SK-N-SH (cell line): ENCODE results near the gene AP5B1. TPM values are rescaled to one million over a fixed set of nuclear protein-coding genes. Genes with fewer than 3 reads are reported as not detected.

Experiments
- CTCF ChIA-PET: fragments of 300-600, 350-600 bp; formaldehyde crosslinking; extraction: SDS; loops from one replicate; lab custom pipeline; 2021; lab: Yijun Ruan, JAX
- POLR2A ChIA-PET: fragments of 350-600 bp; sonication (Branson Sonifier 250); formaldehyde crosslinking; extraction: SDS; loops from one replicate; lab custom pipeline; 2020; ENCODE audit warnings: antibody characterized with exemption, inconsistent platforms; lab: Yijun Ruan, JAX
- DNase-seq: peaks from one replicate; pipeline ENCODE4 v3.0.0; 2012
- H2AFZ ChIP-seq: fragments of 200-600 bp; sonication (generic); 2 replicates; pipeline ENCODE4 v1.8.1; 2016; ENCODE audit warnings: antibody characterized with exemption, mild to moderate bottlenecking, low read depth
- H3F3A ChIP-seq: fragments of 200-600 bp; sonication (generic); replicated peaks from 2 replicates; pipeline ENCODE3; 2016; ENCODE audit warnings: antibody characterized with exemption, mild to moderate bottlenecking; ENCODE audit not compliant: insufficient read depth
- H3K27ac ChIP-seq, 2 experiments: fragments of 200-500 bp in 1 of 2; fragments of 200-600 bp in 1 of 2; sonication (Bioruptor generic) in 1 of 2; sonication (generic), shearing (Covaris generic) in 1 of 2; 2 replicates each; pipeline versions ENCODE4 v1.5.1 to v1.6.1; 2014 to 2016; ENCODE audit warnings: low read depth in 2 of 2, inconsistent platforms in 1 of 2, low read length in 1 of 2, mild to moderate bottlenecking in 1 of 2, mixed read lengths in 1 of 2
- H3K27me3 ChIP-seq: fragments of 200-600 bp; sonication (generic), shearing (Covaris generic); 2 replicates; pipeline ENCODE4 v1.6.1; 2016; ENCODE audit warnings: mixed run types; ENCODE audit not compliant: insufficient read depth
- H3K36me3 ChIP-seq, 2 experiments: fragments of 200-500 bp in 1 of 2; fragments of 200-600 bp in 1 of 2; sonication (Bioruptor generic) in 1 of 2; sonication (generic) in 1 of 2; replicated peaks in 1 of 2; 2 replicates each; pipeline versions ENCODE3 to v1.5.1; 2014 to 2016; ENCODE audit warnings: low read length in 1 of 2, mild to moderate bottlenecking in 1 of 2; ENCODE audit not compliant: insufficient read depth in 2 of 2, control insufficient read depth in 1 of 2
- H3K4me1 ChIP-seq, 2 experiments: fragments of 200-500 bp in 1 of 2; fragments of 200-600 bp in 1 of 2; sonication (Bioruptor generic) in 1 of 2; sonication (generic), shearing (Covaris generic) in 1 of 2; 2 replicates each; pipeline versions ENCODE4 v1.5.1 to v1.6.1; 2014 to 2016; ENCODE audit warnings: low read depth in 1 of 2, low read length in 1 of 2, mixed run types in 1 of 2; ENCODE audit not compliant: insufficient read depth in 2 of 2, control insufficient read depth in 1 of 2
- H3K4me2 ChIP-seq: fragments of 200-600 bp; sonication (generic), shearing (Covaris generic); 2 replicates; pipeline ENCODE4 v1.6.1; 2017; ENCODE audit warnings: mixed run types
- H3K4me3 ChIP-seq, 2 experiments: fragments of 200-500 bp in 1 of 2; fragments of 200-600 bp in 1 of 2; sonication (Bioruptor generic) in 1 of 2; sonication (generic), shearing (Covaris generic) in 1 of 2; 2 replicates each; pipeline versions ENCODE4 v1.5.1 to v1.8.1; 2014 to 2016; ENCODE audit warnings: low read depth in 2 of 2, inconsistent platforms in 1 of 2, low read length in 1 of 2, mild to moderate bottlenecking in 1 of 2, mixed read lengths in 1 of 2, moderate library complexity in 1 of 2
- H3K79me2 ChIP-seq: fragments of 200-600 bp; sonication (generic); 2 replicates; pipeline ENCODE4 v1.8.1; 2017; ENCODE audit warnings: mild to moderate bottlenecking; ENCODE audit not compliant: insufficient read depth
- H3K9ac ChIP-seq: fragments of 200-600 bp; sonication (generic); 2 replicates; pipeline ENCODE4 v1.6.1; 2017; ENCODE audit warnings: mixed run types
- H3K9me2 ChIP-seq: fragments of 200-600 bp; sonication (generic); 2 replicates; pipeline ENCODE4 v1.6.1; 2017; ENCODE audit warnings: mixed run types
- H3K9me3 ChIP-seq: fragments of 200-600 bp; sonication (generic); 2 replicates; pipeline ENCODE4 v1.6.1; 2017; ENCODE audit warnings: mixed run types, mild to moderate bottlenecking, moderate library complexity
- H4K20me1 ChIP-seq: fragments of 200-600 bp; sonication (generic); 2 replicates; pipeline ENCODE4 v1.6.1; 2017; ENCODE audit warnings: mild to moderate bottlenecking, mixed run types; ENCODE audit not compliant: insufficient read depth
- CHD2 ChIP-seq: fragments of 150-350 bp; IDR thresholded peaks from 2 replicates; pipeline ENCODE4 v1.6.1; 2018; ENCODE audit warnings: low read length; ENCODE audit not compliant: partially characterized antibody
- EP300 ChIP-seq, 2 experiments: IDR thresholded peaks; 2 replicates each; pipeline versions ENCODE4 v1.4.0 to v1.6.1; 2012; ENCODE audit warnings: borderline replicate concordance in 1 of 2, low read depth in 1 of 2, low read length in 1 of 2
- FOSL2 ChIP-seq: IDR thresholded peaks from 2 replicates; pipeline ENCODE4 v1.4.0; 2012; ENCODE audit warnings: low read depth, mild to moderate bottlenecking, moderate library complexity, borderline replicate concordance
- JUND ChIP-seq: IDR thresholded peaks from 2 replicates; pipeline ENCODE4 v1.4.0; 2012
- MEF2A ChIP-seq: IDR thresholded peaks from 2 replicates; pipeline ENCODE4 v1.4.0; 2012; ENCODE audit warnings: low read depth, borderline replicate concordance
- NRF1 ChIP-seq: IDR thresholded peaks from 2 replicates; pipeline ENCODE4 v1.6.1; 2012; ENCODE audit warnings: low read depth, mild to moderate bottlenecking, low read length
- POLR2AphosphoS5 ChIP-seq: IDR thresholded peaks from 2 replicates; pipeline ENCODE4 v1.6.1; 2012; ENCODE audit warnings: low read depth, low read length
- RAD21 ChIP-seq: IDR thresholded peaks from 2 replicates; pipeline ENCODE4 v1.6.1; 2012; ENCODE audit warnings: mild to moderate bottlenecking, low read length
- RFX5 ChIP-seq: IDR thresholded peaks from 2 replicates; pipeline ENCODE4 v1.6.1; 2012; ENCODE audit warnings: mild to moderate bottlenecking, improper control_type of control experiment, low read length
- RXRA ChIP-seq: IDR thresholded peaks from 2 replicates; pipeline ENCODE4 v1.4.0; 2012; ENCODE audit warnings: low read depth, mild to moderate bottlenecking, borderline replicate concordance
- SIN3A ChIP-seq: IDR thresholded peaks from 2 replicates; pipeline ENCODE4 v1.6.1; 2012; ENCODE audit warnings: low read depth, mild to moderate bottlenecking, low read length, moderate library complexity, borderline replicate concordance
- TCF12 ChIP-seq: IDR thresholded peaks from 2 replicates; pipeline ENCODE4 v1.4.0; 2012
- TEAD4 ChIP-seq: IDR thresholded peaks from 2 replicates; pipeline ENCODE4 v1.4.0; 2012; ENCODE audit warnings: mild to moderate bottlenecking, borderline replicate concordance; ENCODE audit not compliant: insufficient read depth
- WGBS: methylation state at CpG from one replicate; pipeline ENCODE4 v1.1.6; 2017; ENCODE audit warnings: low lambda C conversion rate; 5-methylcytosine and 5-hydroxymethylcytosine counted together
- polyA plus RNA-seq, 3 experiments: library from polyadenylated mRNA; depleted of rRNA; stranded (reverse); fragments of >200 nt; gene quantifications; 2 replicates each; pipeline ENCODE4 v1.2.3, GENCODE V29; 2012
- TF ChIP-seq, protein P1 (sequence below): fragments of 200-600 bp; sonication (generic); IDR thresholded peaks from 2 replicates; pipeline ENCODE4 v1.6.1; 2017; ENCODE audit warnings: antibody characterized with exemption, mild to moderate bottlenecking, moderate library complexity
- TF ChIP-seq, protein P2 (sequence below): fragments of 150-350 bp; IDR thresholded peaks from 2 replicates; pipeline ENCODE4 v1.6.1; 2017; ENCODE audit warnings: antibody characterized with exemption, low read length, low read depth, borderline replicate concordance

AP5B1 gene
- polyA plus RNA-seq, 1 of the 3 experiments (the other 2 are of a cell fraction) = 3.8 TPM

DNA sequence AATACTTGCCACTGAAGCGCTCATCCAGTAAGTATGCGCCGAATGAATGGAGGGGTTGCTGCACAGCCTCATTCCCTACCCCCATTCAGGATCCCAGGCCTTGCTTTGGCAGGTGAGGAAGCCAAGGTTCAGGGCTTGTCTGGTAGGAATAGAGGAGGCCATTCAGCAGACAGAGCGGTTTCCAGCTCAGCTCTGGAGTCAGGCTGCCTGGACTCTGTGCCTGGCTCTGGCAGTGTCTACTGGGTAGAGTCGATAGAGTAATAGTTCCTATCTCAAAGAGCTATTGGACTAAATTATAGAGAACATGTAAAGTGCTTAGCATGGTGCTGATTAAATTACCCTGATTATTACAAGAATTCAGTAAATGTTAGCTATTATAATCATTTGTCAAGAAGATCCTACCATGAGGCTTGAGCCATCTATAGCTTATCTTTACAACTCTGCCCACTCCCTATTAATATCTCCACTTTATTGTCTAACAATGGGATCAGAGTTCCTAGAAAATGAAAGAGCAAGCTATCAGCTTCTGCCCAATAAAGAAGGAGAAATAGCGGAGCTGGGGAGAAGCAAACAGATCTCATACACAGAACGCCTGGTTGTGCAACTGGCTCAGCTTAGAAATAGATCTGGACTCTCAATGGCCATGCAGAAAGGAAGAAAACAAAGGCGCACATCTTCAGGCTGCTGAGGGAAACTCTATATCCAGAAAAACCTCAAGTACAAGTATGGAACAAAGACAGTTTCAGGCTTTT lies 46.4 kb upstream of the AP5B1 start:
- no peak overlapping the region; the same call in 1 of the 2 replicates for H2AFZ ChIP-seq
- no peaks in the 10 kb centered on the region for H3K27me3 ChIP-seq
- H3K4me3 ChIP-seq = no peak overlapping the region
- H3K79me2 ChIP-seq = no peaks in the 10 kb centered on the region
- no peaks in the 10 kb centered on the region; a peak in 1 of 4 replicates for H3K4me1 ChIP-seq
- H3K27ac ChIP-seq = no peak overlapping the region
- H3K4me2 ChIP-seq = no peak overlapping the region
- ChIA-PET CTCF (interaction anchor here (0.9 to 3.9 kb wide), 5 partner anchors 10 to 122 kb away, joined by 4 to 33 read pairs (median 6); partner anchors contain the start of genes AP5B1 and KAT5), POLR2A (no interaction called here)
- 80% methylated on average over 8 of the region's 8 CpGs for WGBS
- no peak overlapping the region for H3K9ac ChIP-seq
- TF ChIP-seq, protein P1, sequence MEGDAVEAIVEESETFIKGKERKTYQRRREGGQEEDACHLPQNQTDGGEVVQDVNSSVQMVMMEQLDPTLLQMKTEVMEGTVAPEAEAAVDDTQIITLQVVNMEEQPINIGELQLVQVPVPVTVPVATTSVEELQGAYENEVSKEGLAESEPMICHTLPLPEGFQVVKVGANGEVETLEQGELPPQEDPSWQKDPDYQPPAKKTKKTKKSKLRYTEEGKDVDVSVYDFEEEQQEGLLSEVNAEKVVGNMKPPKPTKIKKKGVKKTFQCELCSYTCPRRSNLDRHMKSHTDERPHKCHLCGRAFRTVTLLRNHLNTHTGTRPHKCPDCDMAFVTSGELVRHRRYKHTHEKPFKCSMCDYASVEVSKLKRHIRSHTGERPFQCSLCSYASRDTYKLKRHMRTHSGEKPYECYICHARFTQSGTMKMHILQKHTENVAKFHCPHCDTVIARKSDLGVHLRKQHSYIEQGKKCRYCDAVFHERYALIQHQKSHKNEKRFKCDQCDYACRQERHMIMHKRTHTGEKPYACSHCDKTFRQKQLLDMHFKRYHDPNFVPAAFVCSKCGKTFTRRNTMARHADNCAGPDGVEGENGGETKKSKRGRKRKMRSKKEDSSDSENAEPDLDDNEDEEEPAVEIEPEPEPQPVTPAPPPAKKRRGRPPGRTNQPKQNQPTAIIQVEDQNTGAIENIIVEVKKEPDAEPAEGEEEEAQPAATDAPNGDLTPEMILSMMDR = no peak
- TF ChIP-seq NRF1 = no peak
- TF ChIP-seq, all 33 proteins: peak for 0
- no peaks in the 10 kb centered on the region for H3K9me3 ChIP-seq
- DNase-seq = no peak
- H4K20me1 ChIP-seq = no peaks in the 10 kb centered on the region
- no peaks in the 10 kb centered on the region for H3K36me3 ChIP-seq
- H3F3A ChIP-seq = peaks cover 8% of the 10 kb centered on the region
- H3K9me2 ChIP-seq = no peaks in the 10 kb centered on the region

DNA sequence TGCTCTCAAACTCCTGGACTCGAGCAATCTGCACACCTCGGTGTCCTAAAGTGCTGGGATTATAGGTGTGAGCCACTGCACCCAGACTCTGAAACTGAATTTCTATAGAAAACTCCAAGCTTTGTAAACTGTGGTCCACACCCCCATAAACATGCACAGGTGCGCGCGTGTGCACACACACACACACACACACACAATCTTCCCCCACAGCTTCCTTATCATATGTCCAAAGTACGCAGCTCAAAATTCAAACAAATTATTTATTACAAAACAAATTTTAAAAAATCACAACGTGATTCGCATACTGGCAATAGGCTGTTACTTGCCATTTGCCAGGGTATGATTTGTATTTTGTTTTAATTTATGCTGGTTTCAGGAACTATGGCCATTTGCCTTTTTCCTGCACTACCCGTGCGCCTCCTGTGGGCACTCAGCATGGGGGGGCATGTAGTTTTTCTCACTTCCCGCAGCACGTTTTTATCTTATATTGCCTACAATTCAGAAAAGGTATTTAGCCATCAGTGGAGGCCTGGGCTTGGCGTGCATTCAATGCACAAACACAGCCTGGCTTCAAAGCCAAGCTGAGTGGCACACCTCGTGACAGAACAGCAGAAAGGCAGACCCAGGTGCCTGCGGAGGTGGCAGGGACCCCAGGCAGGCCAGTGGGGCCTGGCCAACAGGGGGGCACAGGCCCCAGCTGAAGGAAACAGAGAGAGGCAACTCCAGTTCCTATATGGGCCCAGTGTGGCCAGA lies 42.2 kb upstream of the AP5B1 start:
- no peak overlapping the region for H3K27ac ChIP-seq
- H3K9me3 ChIP-seq = no peaks in the 10 kb centered on the region
- ChIA-PET POLR2A (interaction anchor here (1.3 kb wide), 1 partner anchor 111 kb away, joined by 5 read pairs; the partner anchor contains the start of gene KAT5), CTCF (interaction anchor here (0.6 to 13.8 kb wide), 9 partner anchors 10 to 150 kb away, joined by 3 to 111 read pairs (median 3); partner anchors contain the start of genes KAT5 and SNX32)
- H3K79me2 ChIP-seq = no peaks in the 10 kb centered on the region
- no peak overlapping the region for H2AFZ ChIP-seq
- no peak overlapping the region for H3K4me2 ChIP-seq
- WGBS = 66% methylated on average over 15 of the region's 15 CpGs
- H4K20me1 ChIP-seq = no peaks in the 10 kb centered on the region
- H3K9me2 ChIP-seq = no peaks in the 10 kb centered on the region
- no peaks in the 10 kb centered on the region for H3K36me3 ChIP-seq
- no peak overlapping the region for H3K9ac ChIP-seq
- no peak for DNase-seq
- TF ChIP-seq RFX5 = no peak
- TF ChIP-seq TEAD4 = no peak
- no peak for TF ChIP-seq TCF12
- no peak for TF ChIP-seq POLR2AphosphoS5
- TF ChIP-seq FOSL2 = no peak
- TF ChIP-seq RAD21 = no peak
- no peak for TF ChIP-seq SIN3A
- TF ChIP-seq CHD2 = no peak
- TF ChIP-seq, protein P2, sequence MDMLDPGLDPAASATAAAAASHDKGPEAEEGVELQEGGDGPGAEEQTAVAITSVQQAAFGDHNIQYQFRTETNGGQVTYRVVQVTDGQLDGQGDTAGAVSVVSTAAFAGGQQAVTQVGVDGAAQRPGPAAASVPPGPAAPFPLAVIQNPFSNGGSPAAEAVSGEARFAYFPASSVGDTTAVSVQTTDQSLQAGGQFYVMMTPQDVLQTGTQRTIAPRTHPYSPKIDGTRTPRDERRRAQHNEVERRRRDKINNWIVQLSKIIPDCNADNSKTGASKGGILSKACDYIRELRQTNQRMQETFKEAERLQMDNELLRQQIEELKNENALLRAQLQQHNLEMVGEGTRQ = no peak
- no peak for TF ChIP-seq MEF2A
- no peak for TF ChIP-seq RXRA
- TF ChIP-seq JUND = no peak
- no peak for TF ChIP-seq EP300 (IDR thresholded peaks at IDR 0.05; ENCODE audit: borderline replicate concordance in 1 of 2, low read depth in 1 of 2, low read length in 1 of 2)
- no peaks in the 10 kb centered on the region for H3F3A ChIP-seq
- H3K4me1 ChIP-seq = no peaks in the 10 kb centered on the region; a peak in 1 of 4 replicates
- no peaks in the 10 kb centered on the region for H3K27me3 ChIP-seq
- H3K4me3 ChIP-seq = no peak overlapping the region
